Activated naive CD4-positive, alpha-beta T cell treated with anti-CD3 and anti-CD28 coated beads, Interleukin-2, amount 10 ng/mL, durations not matched to agents 7 days and 5 days (primary cell): ENCODE data around the gene SLC4A8.

ENCODE experiments used
- CTCF ChIA-PET: fragments of 350-600 bp; sonication (Branson Sonifier 250); formaldehyde crosslinking; loops from one replicate; lab custom pipeline; 2021; ENCODE audit warnings: antibody characterized with exemption; lab: Charles Lee
- DNase-seq: peaks from one replicate; pipeline ENCODE4 v3.0.0-alpha.2; 2020
- H3K27ac Mint-ChIP-seq: one replicate; pipeline ENCODE4 v1.8.0; 2021; ENCODE audit warnings: mild to moderate bottlenecking, moderate library complexity, mixed read lengths
- H3K27me3 Mint-ChIP-seq: one replicate; pipeline ENCODE4 v1.8.0; 2021; ENCODE audit warnings: mild to moderate bottlenecking, mixed read lengths
- H3K36me3 Mint-ChIP-seq: one replicate; pipeline ENCODE4 v1.8.0; 2021; ENCODE audit warnings: mixed read lengths
- H3K4me1 Mint-ChIP-seq: one replicate; pipeline ENCODE4 v1.8.0; 2021; ENCODE audit warnings: mixed read lengths
- H3K4me3 Mint-ChIP-seq: one replicate; pipeline ENCODE4 v1.8.0; 2021; ENCODE audit warnings: mild to moderate bottlenecking, moderate library complexity, mixed read lengths
- H3K9me3 Mint-ChIP-seq: one replicate; pipeline ENCODE4 v1.8.0; 2021; ENCODE audit warnings: mixed read lengths

SLC4A8 gene

DNA sequence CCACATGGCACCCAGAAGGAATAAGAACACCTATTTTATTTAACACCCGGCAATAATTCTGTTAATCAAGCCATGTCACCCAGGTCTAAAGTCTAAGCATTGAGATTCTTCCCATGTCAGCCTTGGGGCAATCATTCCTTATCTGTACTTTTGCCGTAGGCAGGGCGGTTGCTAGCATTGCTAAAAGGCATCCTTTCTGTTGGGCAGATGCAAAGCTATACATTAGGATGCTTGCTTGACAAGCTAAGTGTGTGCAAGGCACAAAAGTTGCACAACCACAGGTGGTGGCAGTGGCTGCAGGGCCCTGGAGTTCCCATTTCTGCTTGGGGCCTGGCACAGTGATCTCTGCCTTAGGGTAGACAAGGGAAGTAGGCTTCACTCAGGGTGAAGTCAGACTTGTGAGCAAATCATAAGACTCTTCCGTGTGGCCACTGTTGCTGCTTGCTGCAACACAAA, 20.9 kb upstream of the SLC4A8 start:
- no peak for DNase-seq
- Mint-ChIP-seq H3K4me1 (peaks cover 6% of the 10 kb centered on the region), H3K27ac (no peak overlapping the region), H3K36me3 (no peaks in the 10 kb centered on the region), H3K9me3 (no peaks in the 10 kb centered on the region), H3K4me3 (no peak overlapping the region), H3K27me3 (peaks cover 22% of the 10 kb centered on the region)
- CTCF ChIA-PET, result no interaction called here

DNA sequence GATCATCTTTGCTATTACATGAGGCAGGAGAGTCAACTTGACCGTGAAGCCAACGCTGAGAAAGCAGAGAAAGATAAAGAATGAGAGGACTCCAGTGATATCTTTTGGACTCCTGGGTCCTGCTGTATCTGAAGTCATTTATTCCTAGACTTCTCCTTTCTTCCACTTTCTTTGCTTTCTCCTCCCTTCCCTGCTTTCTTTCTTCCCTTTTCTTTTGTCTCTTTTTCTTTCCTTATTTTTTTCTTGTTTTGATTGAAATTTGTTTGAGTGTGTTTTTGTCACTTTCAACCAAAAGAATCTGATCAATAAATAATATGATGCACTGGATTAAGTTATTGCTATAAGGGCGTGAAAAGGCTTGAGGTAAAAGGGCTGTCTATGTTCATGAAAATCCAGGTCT, 20.0 kb upstream of the SLC4A8 start:
- DNase-seq, result no peak
- H3K27ac Mint-ChIP-seq, result no peak overlapping the region
- CTCF ChIA-PET, result no interaction called here
- no peak overlapping the region for H3K4me3 Mint-ChIP-seq
- no peaks in the 10 kb centered on the region for H3K36me3 Mint-ChIP-seq
- H3K27me3 Mint-ChIP-seq, result peaks cover 13% of the 10 kb centered on the region
- H3K4me1 Mint-ChIP-seq, result peaks cover 6% of the 10 kb centered on the region
- no peaks in the 10 kb centered on the region for H3K9me3 Mint-ChIP-seq

GRCh38 chr12:51405801-51406207, 18.8 kb upstream of the SLC4A8 start:
- H3K36me3 Mint-ChIP-seq, result no peaks in the 10 kb centered on the region
- no peak overlapping the region for H3K27ac Mint-ChIP-seq
- no peak for DNase-seq
- CTCF ChIA-PET, result interaction anchor here (1.0 kb wide), 1 partner anchor 115 kb away, joined by 3 read pairs; no protein-coding TSS in a partner anchor
- H3K4me3 Mint-ChIP-seq, result no peak overlapping the region
- H3K27me3 Mint-ChIP-seq, result peaks cover 14% of the 10 kb centered on the region
- no peaks in the 10 kb centered on the region for H3K9me3 Mint-ChIP-seq
- H3K4me1 Mint-ChIP-seq, result peaks cover 6% of the 10 kb centered on the region

DNA sequence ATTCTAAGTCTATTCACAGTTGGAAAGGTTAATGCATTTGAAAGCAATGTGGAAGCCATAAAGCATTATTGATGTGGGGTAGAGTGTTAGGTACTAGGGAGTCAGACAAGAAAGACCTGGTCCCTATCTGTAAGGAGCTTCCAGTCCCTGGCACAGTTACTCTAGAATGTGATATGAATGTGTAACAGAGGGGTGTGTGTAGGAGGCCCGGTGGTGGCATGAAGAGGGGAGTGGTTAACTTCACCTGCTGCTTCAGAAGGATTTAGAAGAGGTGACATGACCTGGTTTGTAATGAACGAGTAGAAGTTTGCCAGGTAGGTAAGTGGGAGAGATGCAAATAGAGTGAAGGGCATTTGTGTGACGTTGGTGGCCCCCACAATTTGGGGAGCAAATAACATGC, 18.3 kb upstream of the SLC4A8 start:
- Mint-ChIP-seq H3K4me1 (peaks cover 6% of the 10 kb centered on the region), H3K4me3 (no peak overlapping the region), H3K36me3 (no peaks in the 10 kb centered on the region), H3K27me3 (peaks cover 14% of the 10 kb centered on the region), H3K27ac (no peak overlapping the region), H3K9me3 (no peaks in the 10 kb centered on the region)
- no peak for DNase-seq
- CTCF ChIA-PET, result interaction anchor here (1.0 kb wide), 1 partner anchor 114 kb away, joined by 3 read pairs; no protein-coding TSS in a partner anchor

DNA sequence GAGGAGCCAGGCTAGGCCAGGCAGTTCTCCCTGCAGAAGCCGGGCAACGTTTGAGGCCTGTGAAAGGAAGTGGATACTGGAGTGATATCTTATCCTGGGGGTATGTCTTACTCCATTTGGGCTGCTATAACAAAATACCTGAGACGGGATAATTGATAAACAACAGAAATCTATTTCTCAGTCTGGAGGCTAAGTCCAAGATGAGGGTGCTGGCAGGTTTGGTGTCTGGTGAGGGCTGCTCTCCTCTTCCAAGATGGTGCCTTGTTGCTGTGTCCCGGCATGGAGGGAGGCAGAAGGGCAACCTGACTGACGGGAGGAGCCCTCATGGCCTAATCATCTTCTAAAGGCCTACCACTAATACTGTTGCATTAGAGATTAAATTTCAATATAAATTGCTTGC, 17.8 kb upstream of the SLC4A8 start:
- Mint-ChIP-seq H3K36me3 (no peaks in the 10 kb centered on the region), H3K27ac (no peak overlapping the region), H3K4me3 (no peak overlapping the region), H3K9me3 (no peaks in the 10 kb centered on the region), H3K4me1 (peaks cover 6% of the 10 kb centered on the region), H3K27me3 (peaks cover 10% of the 10 kb centered on the region)
- CTCF ChIA-PET, result interaction anchor here (1.0 kb wide), 1 partner anchor 114 kb away, joined by 3 read pairs; no protein-coding TSS in a partner anchor
- DNase-seq, result no peak

- H3K4me1 Mint-ChIP-seq, result peaks cover 6% of the 10 kb centered on the region
- no peak for DNase-seq
These were observed 17.0 kb upstream of the SLC4A8 start for GRCh38 chr12:51407604-51408003.

GRCh38 chr12:51409846-51410245, 14.8 kb upstream of the SLC4A8 start:
- H3K4me1 Mint-ChIP-seq, result peaks cover 6% of the 10 kb centered on the region
- no peak overlapping the region for H3K27ac Mint-ChIP-seq
- no peak overlapping the region for H3K4me3 Mint-ChIP-seq
- DNase-seq, result no peak
- no peaks in the 10 kb centered on the region for H3K36me3 Mint-ChIP-seq
- CTCF ChIA-PET, result no interaction called here
- peaks cover 4% of the 10 kb centered on the region for H3K27me3 Mint-ChIP-seq
- no peaks in the 10 kb centered on the region for H3K9me3 Mint-ChIP-seq

More at GRCh38 chr12:51407604-51408003, 17.0 kb upstream of the SLC4A8 start:
- Mint-ChIP-seq H3K27me3 (peaks cover 10% of the 10 kb centered on the region), H3K36me3 (no peaks in the 10 kb centered on the region), H3K9me3 (no peaks in the 10 kb centered on the region), H3K4me3 (no peak overlapping the region), H3K27ac (no peak overlapping the region)
- CTCF ChIA-PET, result no interaction called here

- H3K4me1 Mint-ChIP-seq, result no peaks in the 10 kb centered on the region
- no peak for DNase-seq
- no peaks in the 10 kb centered on the region for H3K9me3 Mint-ChIP-seq
- CTCF ChIA-PET, result interaction anchor here (0.8 kb wide), 1 partner anchor 11 kb away, joined by 3 read pairs; no protein-coding TSS in a partner anchor
- no peak overlapping the region for H3K4me3 Mint-ChIP-seq
- no peak overlapping the region for H3K27ac Mint-ChIP-seq
- H3K27me3 Mint-ChIP-seq, result peaks cover 13% of the 10 kb centered on the region
- no peaks in the 10 kb centered on the region for H3K36me3 Mint-ChIP-seq
These were observed 11.5 kb upstream of the SLC4A8 start for GRCh38 chr12:51413149-51413548.

DNA sequence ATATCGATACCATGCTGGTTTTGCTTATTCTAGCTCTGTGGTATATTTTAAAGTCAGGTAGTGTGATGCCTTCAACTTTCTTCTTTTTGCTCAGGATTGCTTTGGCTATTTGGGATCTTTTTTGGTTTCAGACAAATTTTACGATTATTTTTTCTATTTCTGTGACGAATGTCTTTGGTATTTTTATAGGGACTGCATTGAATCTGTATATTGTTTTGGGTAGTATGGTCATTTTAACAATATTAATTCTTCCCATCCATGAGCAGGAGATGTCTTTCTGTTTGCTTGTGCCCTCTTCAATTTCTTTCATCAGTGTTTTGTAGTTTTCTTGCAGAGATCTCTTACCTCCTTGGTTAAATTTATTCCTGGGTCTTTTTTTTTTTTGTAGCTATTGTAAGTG, 10.8 kb upstream of the SLC4A8 start:
- CTCF ChIA-PET, result no interaction called here
- H3K27me3 Mint-ChIP-seq, result peaks cover 13% of the 10 kb centered on the region

DNA sequence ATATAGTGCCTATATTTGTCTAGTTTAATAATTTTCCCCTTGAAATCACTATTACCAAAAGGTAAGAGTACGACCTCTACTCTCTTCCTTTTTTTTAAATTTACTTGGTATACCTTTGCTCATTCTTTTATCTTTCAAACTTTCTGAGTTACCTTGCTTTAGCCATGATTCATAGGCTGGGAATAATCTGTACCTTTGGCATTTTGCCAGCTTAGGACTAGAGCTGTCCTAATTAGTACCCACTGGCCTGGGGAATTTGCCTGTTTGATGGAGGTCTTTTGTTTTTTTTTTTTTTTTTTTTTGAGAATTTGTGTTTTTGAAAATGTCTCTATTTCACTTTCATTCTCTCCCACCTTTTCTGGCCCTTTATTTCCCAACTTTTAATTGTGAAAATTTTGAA, 8.7 kb upstream of the SLC4A8 start:
- H3K4me1 Mint-ChIP-seq, result peaks cover 11% of the 10 kb centered on the region
- H3K4me3 Mint-ChIP-seq, result no peak overlapping the region
- no peak overlapping the region for H3K27ac Mint-ChIP-seq
- CTCF ChIA-PET, result interaction anchor here (1.4 kb wide), 1 partner anchor 398 kb away, joined by 3 read pairs; no protein-coding TSS in a partner anchor
- no peaks in the 10 kb centered on the region for H3K9me3 Mint-ChIP-seq
- no peak for DNase-seq
- H3K27me3 Mint-ChIP-seq, result peaks cover 16% of the 10 kb centered on the region
- H3K36me3 Mint-ChIP-seq, result no peaks in the 10 kb centered on the region

More for the DNA sequence above, 10.8 kb upstream of the SLC4A8 start:
- no peaks in the 10 kb centered on the region for H3K36me3 Mint-ChIP-seq
- no peaks in the 10 kb centered on the region for H3K9me3 Mint-ChIP-seq
- no peak overlapping the region for H3K27ac Mint-ChIP-seq
- H3K4me3 Mint-ChIP-seq, result no peak overlapping the region
- no peak for DNase-seq
- H3K4me1 Mint-ChIP-seq, result no peaks in the 10 kb centered on the region

GRCh38 chr12:51417826-51418225, 6.8 kb upstream of the SLC4A8 start:
- H3K9me3 Mint-ChIP-seq, result no peaks in the 10 kb centered on the region
- H3K27ac Mint-ChIP-seq, result no peak overlapping the region
- no peak overlapping the region for H3K4me3 Mint-ChIP-seq
- peaks cover 11% of the 10 kb centered on the region for H3K4me1 Mint-ChIP-seq
- peaks cover 20% of the 10 kb centered on the region for H3K27me3 Mint-ChIP-seq
- CTCF ChIA-PET, result interaction anchor here (1.0 to 13.9 kb wide), 3 partner anchors 10 to 114 kb away, joined by 4 to 199 read pairs (median 4); no protein-coding TSS in a partner anchor
- no peak for DNase-seq
- no peaks in the 10 kb centered on the region for H3K36me3 Mint-ChIP-seq

DNA sequence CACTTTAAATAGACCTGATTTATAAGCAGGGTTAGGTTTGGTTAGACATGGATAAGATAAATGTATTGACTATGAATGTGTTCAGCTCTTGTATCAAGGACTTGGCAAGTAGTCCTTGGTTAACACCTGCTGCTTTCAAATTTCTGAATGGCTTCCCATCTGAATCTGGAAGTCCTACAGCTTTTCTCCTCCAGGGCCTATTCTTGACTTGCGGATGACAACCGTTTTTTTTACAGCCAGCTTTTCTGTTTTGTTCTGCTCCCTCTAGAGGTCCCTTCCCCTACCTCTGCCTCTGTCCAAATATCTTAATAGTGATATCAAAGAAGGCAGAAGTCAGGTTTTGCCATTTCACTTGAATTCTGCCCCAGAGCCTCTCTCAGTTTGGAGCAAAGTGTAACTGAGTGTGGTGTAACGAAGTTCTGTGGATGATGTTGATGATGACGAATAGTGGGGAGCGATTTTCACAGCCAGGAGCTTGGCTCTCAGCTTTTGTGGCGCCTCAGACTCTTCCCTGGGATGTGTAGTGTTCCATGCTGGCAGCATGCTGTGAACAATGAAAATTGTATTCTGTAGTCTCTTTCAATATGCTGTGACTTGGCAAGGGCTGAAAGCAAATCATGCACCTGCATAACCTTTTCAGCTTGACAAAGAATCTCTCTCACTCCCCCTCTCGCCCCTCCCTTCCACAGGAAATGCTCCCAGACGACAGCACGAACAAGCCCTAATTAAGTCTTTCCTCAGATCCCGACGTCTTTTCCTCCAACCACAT, 5.0 kb upstream of the SLC4A8 start:
- Mint-ChIP-seq H3K36me3 (no peaks in the 10 kb centered on the region), H3K27me3 (peaks cover 30% of the 10 kb centered on the region), H3K9me3 (no peaks in the 10 kb centered on the region), H3K4me1 (peaks cover 19% of the 10 kb centered on the region), H3K27ac (no peak overlapping the region), H3K4me3 (no peak overlapping the region)
- CTCF ChIA-PET, result interaction anchor here (1.0 to 13.9 kb wide), 9 partner anchors 10 to 600 kb away, joined by 3 to 199 read pairs (median 7); no protein-coding TSS in a partner anchor
- DNase-seq, result no peak

DNA sequence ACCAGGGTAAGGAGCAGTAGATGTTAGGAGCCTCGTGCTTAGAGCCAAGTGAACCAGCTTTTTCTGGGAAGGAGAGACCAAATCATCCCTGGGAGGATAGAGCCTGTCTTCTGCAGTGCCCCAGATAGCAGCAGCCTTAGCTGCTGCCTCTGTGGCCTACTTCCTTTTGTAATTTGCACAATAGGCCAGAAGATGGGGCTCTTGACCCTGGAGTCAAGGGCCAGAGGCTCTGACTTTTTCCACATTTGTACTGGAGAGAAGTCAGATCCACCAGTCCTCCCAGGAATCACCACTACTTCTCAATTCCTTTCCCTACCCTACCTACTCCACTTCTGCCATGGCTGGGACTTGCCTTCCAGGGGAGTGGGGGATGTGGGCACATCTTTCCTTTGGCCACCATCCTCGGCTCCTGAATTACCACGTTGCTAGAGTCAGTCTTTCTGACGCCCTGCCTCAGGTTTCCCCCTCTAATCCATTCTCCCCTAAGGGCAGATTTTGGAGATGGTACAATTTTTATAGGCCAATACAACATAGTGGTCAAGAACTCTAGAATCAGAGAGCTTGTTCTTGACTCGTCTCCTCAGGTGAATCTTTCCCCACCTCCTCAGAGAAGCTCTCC, 3.3 kb upstream of the SLC4A8 start:
- H3K4me3 Mint-ChIP-seq, result no peak overlapping the region
- H3K36me3 Mint-ChIP-seq, result no peaks in the 10 kb centered on the region
- H3K27me3 Mint-ChIP-seq, result peaks cover 43% of the 10 kb centered on the region
- H3K27ac Mint-ChIP-seq, result no peak overlapping the region
- peak; percentile 65 for DNase-seq
- H3K9me3 Mint-ChIP-seq, result no peaks in the 10 kb centered on the region
- CTCF ChIA-PET, result interaction anchor here (0.5 to 13.9 kb wide), 28 partner anchors 10 to 501 kb away, joined by 3 to 199 read pairs (median 4); no protein-coding TSS in a partner anchor
- H3K4me1 Mint-ChIP-seq, result peaks cover 32% of the 10 kb centered on the region

- Mint-ChIP-seq H3K27me3 (peaks cover 34% of the 10 kb centered on the region), H3K4me1 (peaks cover 44% of the 10 kb centered on the region), H3K4me3 (peak overlapping the region; percentile 80), H3K9me3 (no peaks in the 10 kb centered on the region), H3K27ac (no peak overlapping the region), H3K36me3 (no peaks in the 10 kb centered on the region)
- CTCF ChIA-PET, result interaction anchor here (0.7 to 13.9 kb wide), 10 partner anchors 12 to 451 kb away, joined by 3 to 199 read pairs (median 4); no protein-coding TSS in a partner anchor
- no peak for DNase-seq
These were observed 453 bp upstream of the SLC4A8 start for GRCh38 chr12:51424094-51424661.
